ENCODE measurements around the gene MCEMP1.

MCEMP1 gene

DNA sequence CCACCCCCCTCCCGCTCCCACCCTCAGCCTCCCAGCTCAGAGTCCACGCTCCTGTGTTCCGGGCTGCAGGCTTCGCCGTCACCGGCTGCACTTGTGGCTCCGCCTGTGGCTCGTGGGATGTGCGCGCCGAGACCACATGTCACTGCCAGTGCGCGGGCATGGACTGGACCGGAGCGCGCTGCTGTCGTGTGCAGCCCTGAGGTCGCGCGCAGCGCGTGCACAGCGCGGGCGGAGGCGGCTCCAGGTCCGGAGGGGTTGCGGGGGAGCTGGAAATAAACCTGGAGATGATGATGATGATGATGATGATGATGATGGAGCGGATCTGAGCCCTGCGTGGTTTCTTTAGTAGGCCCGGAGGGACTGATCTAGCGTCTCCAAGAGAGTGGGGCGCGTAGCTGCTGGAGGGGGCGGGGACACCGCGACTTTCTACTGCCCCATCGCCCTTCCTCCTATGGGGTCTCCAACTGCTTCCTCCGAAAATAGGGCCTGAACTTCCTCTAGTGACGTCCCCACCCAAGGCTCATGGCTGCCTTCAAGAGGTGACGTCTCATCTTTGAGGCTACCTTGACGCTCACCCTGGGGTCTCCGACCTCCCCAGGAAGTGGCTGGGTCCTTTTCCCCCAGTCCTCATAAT lies 6.6 kb upstream of the MCEMP1 start:
- H3K4me3 ChIP-seq (ENCODE audit: low read length): no peak overlapping the region
- H3K27me3 ChIP-seq (ENCODE audit: insufficient read depth, low read length): peaks cover 15% of the 10 kb centered on the region
- no peaks in the 10 kb centered on the region for H3K4me1 ChIP-seq (ENCODE audit: insufficient read depth, low read length)
- no peaks in the 10 kb centered on the region for H3K36me3 ChIP-seq (ENCODE audit: insufficient read depth, low read length)
- H3K9me3 ChIP-seq (ENCODE audit: low read length): no peaks in the 10 kb centered on the region
- no peak overlapping the region for H2AFZ ChIP-seq (ENCODE audit: low read depth, low read length)

DNA sequence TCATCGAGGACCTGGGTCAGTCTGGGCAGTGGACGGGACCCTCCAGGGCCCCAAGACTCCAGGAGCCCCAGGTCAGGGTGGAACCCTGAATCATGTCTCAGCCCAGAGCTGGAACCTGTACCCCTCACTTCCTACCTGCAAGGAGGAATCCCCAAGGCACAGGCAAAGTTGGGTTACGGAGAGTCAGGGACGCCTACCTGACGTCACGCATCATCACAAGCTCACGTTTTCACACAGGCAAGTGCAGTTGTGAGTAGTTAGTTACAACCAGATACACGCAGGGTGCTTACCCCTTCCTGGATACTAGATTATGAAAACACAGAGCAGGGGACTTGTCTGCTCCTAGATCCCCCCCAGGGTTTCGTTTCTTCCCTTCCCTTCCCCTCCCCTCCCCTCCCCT lies 6.1 kb upstream of the MCEMP1 start:
- H3K9me3 ChIP-seq (ENCODE audit: low read length): no peaks in the 10 kb centered on the region
- H3K36me3 ChIP-seq (ENCODE audit: insufficient read depth, low read length): no peaks in the 10 kb centered on the region
- H3K4me3 ChIP-seq (ENCODE audit: low read length): no peak overlapping the region
- peaks cover 15% of the 10 kb centered on the region for H3K27me3 ChIP-seq (ENCODE audit: insufficient read depth, low read length)
- no peaks in the 10 kb centered on the region for H3K4me1 ChIP-seq (ENCODE audit: insufficient read depth, low read length)
- no peak overlapping the region for H2AFZ ChIP-seq (ENCODE audit: low read depth, low read length)

DNA sequence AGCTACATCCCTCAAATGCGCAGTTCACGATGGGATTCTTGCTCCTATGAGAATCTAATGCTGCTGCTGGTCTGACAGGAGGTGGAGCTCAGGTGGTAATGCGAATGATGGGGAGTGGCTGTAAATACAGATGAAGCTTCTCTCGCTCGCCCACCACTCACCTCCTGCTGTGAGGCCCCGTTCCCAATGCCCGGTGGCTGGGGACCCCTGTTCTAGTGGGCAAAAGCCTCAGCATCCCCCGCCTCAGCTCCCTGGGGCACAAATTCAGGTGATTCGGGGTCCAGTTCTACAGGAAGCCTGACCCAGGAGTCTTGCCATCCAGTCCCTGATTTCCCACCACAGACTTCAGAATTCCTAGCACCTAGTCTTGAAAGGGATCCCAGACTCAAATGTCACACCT lies 4.4 kb upstream of the MCEMP1 start:
- no peak overlapping the region for H3K4me3 ChIP-seq (ENCODE audit: low read length)
- H2AFZ ChIP-seq (ENCODE audit: low read depth, low read length): no peak overlapping the region
- no peaks in the 10 kb centered on the region for H3K36me3 ChIP-seq (ENCODE audit: insufficient read depth, low read length)
- peaks cover 16% of the 10 kb centered on the region for H3K27me3 ChIP-seq (ENCODE audit: insufficient read depth, low read length)
- no peaks in the 10 kb centered on the region for H3K9me3 ChIP-seq (ENCODE audit: low read length)
- H3K4me1 ChIP-seq (ENCODE audit: insufficient read depth, low read length): no peaks in the 10 kb centered on the region

DNA sequence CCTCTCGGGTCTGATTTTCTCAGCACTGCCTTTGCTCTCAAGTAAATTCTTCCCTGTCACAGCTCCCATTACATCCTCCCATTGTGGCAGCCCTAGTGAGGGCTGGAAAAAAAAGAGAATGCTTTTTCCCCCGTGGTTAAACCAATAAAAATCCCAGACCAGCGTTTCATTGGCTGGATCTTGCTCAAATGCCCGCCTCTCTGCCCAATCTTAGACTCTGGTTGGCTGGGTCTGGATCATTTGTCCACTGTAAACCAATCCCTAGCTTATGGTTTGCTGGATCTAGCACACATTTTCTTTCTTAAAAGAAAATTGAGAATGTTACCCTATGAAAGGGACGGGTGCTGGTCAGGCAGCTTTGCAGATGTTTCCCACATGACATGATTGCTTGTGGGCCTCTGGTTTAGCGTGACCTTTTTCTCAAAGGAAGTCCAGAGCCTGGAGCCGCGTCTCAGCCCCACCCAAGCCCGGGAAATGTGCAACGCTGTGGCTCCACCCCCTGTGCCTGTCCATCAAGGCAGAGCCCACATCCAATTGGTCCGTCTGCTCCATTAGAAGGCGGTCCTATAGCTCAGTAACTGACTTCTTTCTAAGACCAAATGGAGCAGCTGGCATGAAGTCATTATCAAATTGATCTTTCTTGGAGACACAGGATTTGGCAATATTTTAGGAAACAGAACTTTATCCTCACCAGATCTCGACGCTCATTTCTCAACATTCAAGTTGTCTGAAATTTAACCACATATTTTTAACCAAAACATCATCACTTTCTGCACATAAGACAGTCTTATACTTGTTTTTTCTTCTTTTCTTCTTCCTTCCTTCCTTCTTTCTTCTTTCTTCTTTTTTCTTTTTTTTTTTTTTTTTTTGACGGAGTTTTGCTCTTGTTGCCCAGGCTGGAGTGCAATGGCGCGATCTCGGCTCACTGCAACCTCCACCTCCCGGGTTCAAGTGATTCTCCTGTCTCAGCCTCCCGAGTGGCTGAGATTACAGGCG lies 2.6 kb upstream of the MCEMP1 start:
- no peaks in the 10 kb centered on the region for H3K36me3 ChIP-seq (ENCODE audit: insufficient read depth, low read length)
- H3K27me3 ChIP-seq (ENCODE audit: insufficient read depth, low read length): peaks cover 15% of the 10 kb centered on the region
- H3K9me3 ChIP-seq (ENCODE audit: low read length): no peaks in the 10 kb centered on the region
- H2AFZ ChIP-seq (ENCODE audit: low read depth, low read length): no peak overlapping the region
- no peak overlapping the region for H3K4me3 ChIP-seq (ENCODE audit: low read length)
- H3K4me1 ChIP-seq (ENCODE audit: insufficient read depth, low read length): no peaks in the 10 kb centered on the region

DNA sequence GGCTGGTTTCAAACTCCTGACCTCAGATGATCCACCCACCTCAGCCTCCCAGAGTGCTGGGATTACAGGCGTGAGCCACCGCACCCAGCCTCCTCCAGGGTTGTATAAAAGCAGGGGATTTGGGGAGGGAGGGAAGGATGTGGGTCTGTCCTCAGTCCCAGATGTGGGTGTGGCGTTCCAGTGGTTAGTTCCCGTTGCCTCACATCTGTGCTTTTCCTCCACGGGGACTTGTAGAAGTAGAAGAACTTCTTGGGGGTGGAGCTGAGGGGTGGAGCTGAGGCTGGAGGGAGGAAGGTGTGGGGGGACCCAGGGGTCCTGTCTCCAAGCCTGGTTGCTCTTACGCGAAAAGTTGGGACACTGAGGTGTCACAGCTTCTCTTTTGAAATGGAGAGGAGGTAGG lies 514 bp upstream of the MCEMP1 start:
- Histone ChIP-seq H3K27me3 (ENCODE audit: insufficient read depth, low read length) (peaks cover 9% of the 10 kb centered on the region), H3K9me3 (ENCODE audit: low read length) (no peaks in the 10 kb centered on the region), H3K36me3 (ENCODE audit: insufficient read depth, low read length) (no peaks in the 10 kb centered on the region), H3K4me1 (ENCODE audit: insufficient read depth, low read length) (peaks cover 2% of the 10 kb centered on the region), H2AFZ (ENCODE audit: low read depth, low read length) (no peak overlapping the region), H3K4me3 (ENCODE audit: low read length) (no peak overlapping the region)

DNA sequence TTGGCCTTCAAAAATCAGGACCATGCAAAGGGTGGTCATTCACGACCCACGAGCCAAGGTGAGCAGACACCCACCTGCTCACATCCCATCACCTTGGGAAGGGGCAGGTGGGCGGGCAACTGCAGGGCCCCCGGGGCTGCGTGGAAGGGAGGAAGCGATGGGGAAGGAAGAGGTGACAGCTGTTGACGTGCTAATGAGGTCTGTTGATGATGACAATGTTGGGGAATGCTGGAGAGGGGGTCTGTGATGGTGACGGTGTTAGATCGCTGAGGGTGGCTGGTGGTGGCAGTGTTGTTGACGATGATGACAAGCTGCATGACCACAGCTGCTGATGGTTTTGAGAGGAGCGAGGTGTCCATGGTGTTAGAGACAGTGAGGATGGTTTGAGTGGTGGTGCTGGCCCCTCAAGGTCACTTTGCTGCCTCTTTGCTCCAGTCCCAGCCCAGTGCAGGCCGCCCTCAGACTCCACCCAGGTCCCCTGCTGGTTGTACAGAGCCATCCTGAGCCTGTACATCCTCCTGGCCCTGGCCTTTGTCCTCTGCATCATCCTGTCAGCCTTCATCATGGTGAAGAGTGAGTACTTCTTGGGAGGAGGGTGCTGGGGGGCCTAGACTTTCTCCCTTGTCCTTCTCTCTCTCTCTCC lies 900 bp downstream of the MCEMP1 start:
- H2AFZ ChIP-seq (ENCODE audit: low read depth, low read length): no peak overlapping the region
- H3K9me3 ChIP-seq (ENCODE audit: low read length): no peaks in the 10 kb centered on the region
- no peak overlapping the region for H3K4me3 ChIP-seq (ENCODE audit: low read length)
- peaks cover 7% of the 10 kb centered on the region for H3K36me3 ChIP-seq (ENCODE audit: insufficient read depth, low read length)
- peaks cover 5% of the 10 kb centered on the region for H3K27me3 ChIP-seq (ENCODE audit: insufficient read depth, low read length)
- peaks cover 8% of the 10 kb centered on the region for H3K4me1 ChIP-seq (ENCODE audit: insufficient read depth, low read length)

DNA sequence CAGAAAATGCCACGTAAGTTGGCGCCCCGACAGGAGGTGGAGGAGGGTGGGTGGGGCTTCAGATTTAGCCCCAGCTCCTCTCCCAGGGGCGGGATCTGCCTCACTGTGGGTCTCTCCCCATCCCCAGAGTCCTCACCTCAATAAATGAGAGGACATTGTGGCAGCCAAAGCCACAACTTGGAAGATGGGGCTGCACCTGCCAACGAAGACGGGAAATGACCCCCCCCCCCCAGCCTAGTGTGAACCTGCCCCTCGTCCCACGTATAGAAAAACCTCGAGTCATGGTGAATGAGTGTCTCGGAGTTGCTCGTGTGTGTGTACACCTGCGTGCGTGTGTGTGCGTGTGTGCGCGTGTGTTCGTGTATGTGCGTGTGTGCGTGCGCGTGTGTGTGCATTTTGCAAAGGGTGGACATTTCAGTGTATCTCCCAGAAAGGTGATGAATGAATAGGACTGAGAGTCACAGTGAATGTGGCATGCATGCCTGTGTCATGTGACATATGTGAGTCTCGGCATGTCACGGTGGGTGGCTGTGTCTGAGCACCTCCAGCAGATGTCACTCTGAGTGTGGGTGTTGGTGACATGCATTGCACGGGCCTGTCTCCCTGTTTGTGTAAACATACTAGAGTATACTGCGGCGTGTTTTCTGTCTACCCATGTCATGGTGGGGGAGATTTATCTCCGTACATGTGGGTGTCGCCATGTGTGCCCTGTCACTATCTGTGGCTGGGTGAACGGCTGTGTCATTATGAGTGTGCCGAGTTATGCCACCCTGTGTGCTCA lies 2.3 kb downstream of the MCEMP1 start:
- H3K27me3 ChIP-seq (ENCODE audit: insufficient read depth, low read length): peaks cover 5% of the 10 kb centered on the region
- peaks cover 16% of the 10 kb centered on the region for H3K36me3 ChIP-seq (ENCODE audit: insufficient read depth, low read length)
- H3K4me1 ChIP-seq (ENCODE audit: insufficient read depth, low read length): peaks cover 8% of the 10 kb centered on the region
- no peak overlapping the region for H3K4me3 ChIP-seq (ENCODE audit: low read length)
- no peaks in the 10 kb centered on the region for H3K9me3 ChIP-seq (ENCODE audit: low read length)
- H2AFZ ChIP-seq (ENCODE audit: low read depth, low read length): no peak overlapping the region

DNA sequence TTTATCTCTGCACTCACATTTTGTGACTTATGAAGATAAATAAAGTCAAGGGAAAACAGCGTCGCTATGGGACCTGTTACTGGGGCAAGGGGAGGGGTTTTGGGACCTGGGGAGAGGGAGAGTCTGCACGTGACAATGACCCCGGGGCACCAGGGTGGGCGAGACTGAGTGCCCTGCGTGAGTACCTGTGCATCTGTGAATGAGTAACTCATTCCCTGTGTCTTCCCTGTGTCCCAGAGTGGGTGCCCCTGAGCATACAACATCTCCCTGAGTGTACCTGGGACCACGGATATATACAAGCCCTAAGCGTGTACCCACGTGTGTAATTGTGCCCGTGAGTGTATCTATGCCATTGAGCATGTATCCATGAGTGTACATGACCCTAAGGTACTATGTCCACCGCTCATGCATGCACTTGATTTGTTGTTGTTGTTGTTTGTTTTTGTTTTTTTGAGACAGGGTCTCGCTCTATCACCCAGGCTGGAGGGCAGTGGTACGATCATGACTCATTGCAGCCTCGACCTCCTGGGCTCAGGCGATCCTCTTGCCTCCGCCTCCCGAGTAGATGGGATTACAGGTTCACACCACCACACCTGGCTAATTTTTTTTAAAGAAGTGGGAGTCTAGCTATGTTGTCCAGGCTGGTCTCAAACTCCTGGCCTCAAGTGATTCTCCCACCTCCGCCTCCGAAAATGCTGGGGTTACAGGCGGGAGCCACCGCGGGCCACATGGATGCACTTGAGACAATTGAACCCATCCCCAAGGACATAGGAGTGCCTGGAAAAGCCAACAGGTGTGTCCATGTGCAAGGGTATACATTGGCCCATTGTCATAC lies 3.1 kb downstream of the MCEMP1 start:
- Histone ChIP-seq H3K4me1 (ENCODE audit: insufficient read depth, low read length) (peaks cover 8% of the 10 kb centered on the region), H3K9me3 (ENCODE audit: low read length) (no peaks in the 10 kb centered on the region), H3K4me3 (ENCODE audit: low read length) (peak overlapping the region; percentile 59), H3K27me3 (ENCODE audit: insufficient read depth, low read length) (peaks cover 5% of the 10 kb centered on the region), H2AFZ (ENCODE audit: low read depth, low read length) (peak overlapping the region; percentile 60), H3K36me3 (ENCODE audit: insufficient read depth, low read length) (peaks cover 16% of the 10 kb centered on the region)

DNA sequence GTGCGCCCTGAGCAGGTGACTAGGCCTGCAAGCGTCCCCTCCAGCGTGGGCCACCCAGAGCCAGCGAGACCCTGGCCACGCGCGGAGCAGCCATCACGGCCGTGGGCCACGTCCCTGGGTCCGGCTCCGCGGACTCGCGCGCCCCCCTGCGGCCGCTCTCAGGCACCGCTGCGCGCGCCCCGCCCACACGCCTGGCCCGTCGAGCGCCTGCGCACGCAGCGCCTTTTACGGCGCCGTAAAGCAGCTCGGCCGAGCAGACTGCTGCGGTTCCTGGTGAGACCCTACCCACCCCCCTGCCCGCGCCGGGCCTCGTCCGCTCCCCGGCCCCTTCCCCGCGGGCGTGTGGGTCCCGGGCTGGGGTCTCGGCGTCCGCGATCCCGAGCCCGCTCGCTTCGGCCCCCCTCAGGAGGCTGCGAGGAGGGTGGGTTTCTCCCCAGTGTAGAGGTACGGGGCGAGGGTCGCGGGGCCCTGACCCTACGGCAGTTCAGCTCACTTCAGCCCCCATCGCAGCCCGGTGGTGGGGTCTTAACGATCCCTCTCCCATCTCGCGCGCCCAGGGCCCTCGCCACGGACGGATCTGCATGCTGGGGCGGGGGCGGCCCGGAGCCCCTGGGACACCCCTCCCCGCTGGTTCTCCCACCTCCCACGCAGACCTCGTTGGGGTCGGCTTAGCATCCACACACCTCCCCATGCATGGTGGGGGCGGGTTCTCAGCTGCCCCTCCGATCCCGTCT lies 3.9 kb downstream of the MCEMP1 start, which contains the start of gene TRAPPC5:
TSS of gene TRAPPC5 (plus strand) at position 228 of the 734 bp plus-strand sequence. CDS start 1,421 bp downstream, outside the sequence.
- Histone ChIP-seq H3K4me1 (ENCODE audit: insufficient read depth, low read length) (peaks cover 8% of the 10 kb centered on the region), H3K27me3 (ENCODE audit: insufficient read depth, low read length) (peaks cover 5% of the 10 kb centered on the region), H3K4me3 (ENCODE audit: low read length) (peak within 1 kb of the TSS; percentile 59), H2AFZ (ENCODE audit: low read depth, low read length) (peak within 1 kb of the TSS; percentile 60), H3K36me3 (ENCODE audit: insufficient read depth, low read length) (peaks cover 16% of the 10 kb centered on the region), H3K9me3 (ENCODE audit: low read length) (no peaks in the 10 kb centered on the region)

DNA sequence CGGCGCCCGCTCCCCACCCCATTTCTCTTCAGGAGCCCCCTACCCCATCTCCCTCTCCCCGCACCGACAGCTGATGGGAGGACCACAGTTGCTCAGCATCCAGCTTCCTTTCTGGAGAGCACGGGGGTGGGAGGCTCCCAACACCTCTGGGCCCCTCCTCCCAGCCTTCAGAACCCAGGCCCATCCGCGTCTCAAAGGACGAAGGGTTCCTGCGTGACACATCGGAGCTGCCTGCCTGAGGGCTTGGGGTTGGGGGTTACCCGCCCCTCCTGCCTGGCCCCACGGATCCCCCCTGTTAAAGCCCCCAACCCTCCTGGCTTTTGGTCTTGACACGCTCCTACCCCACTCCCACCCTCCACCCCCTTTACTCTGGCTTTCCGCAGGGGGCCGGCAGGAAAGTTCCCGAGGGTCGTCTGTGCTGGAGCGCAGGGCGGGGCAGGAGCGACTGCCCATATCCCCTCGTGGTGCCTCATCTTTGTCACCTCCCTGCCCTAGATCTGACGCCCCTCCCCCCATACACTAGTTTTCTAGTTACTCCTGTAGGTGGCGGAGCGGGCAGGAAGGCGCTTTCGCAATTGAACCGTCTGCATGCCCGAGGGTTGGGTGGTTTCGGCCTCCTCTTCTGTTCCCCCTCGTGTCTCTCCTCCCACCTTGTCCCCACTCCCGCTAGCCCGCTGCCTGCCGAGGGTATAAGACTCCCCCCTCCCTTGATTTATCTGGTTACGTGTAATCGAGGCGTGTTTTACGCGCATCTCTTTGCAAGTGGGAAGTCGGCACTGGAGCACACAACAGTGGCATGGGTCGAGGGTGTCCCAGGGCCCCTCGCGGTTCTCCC lies 4.7 kb downstream of the MCEMP1 start:
- Histone ChIP-seq H3K9me3 (ENCODE audit: low read length) (no peaks in the 10 kb centered on the region), H3K4me3 (ENCODE audit: low read length) (peak overlapping the region; percentile 59), H3K27me3 (ENCODE audit: insufficient read depth, low read length) (peaks cover 5% of the 10 kb centered on the region), H3K4me1 (ENCODE audit: insufficient read depth, low read length) (peaks cover 8% of the 10 kb centered on the region), H3K36me3 (ENCODE audit: insufficient read depth, low read length) (peaks cover 16% of the 10 kb centered on the region), H2AFZ (ENCODE audit: low read depth, low read length) (peak overlapping the region; percentile 60)
